Measurements from ENCODE around the gene HNRNPA3.

GRCh38 chr2:177178797-177179196 lies 33.8 kb upstream of the HNRNPA3 start:
- TF ChIP-seq CTCF (conservative IDR thresholded peaks at IDR 0.05): no peak
- TF ChIP-seq EZH2 (IDR thresholded peaks at IDR 0.05; ENCODE audit: low read depth): no peak

Measured in PC-9 (cell line).